ENCODE measurements around the gene ETV3L. TPM values are rescaled to one million over a fixed set of nuclear protein-coding genes. Genes with fewer than 3 reads are reported as not detected.

Gene ETV3L
- total and polyA plus RNA-seq, 2 experiments from 2014 or later: not detected

GRCh38 chr1:157119448-157119847, 19.8 kb upstream of the ETV3L start (continued):
- TF ChIP-seq, protein P1, sequence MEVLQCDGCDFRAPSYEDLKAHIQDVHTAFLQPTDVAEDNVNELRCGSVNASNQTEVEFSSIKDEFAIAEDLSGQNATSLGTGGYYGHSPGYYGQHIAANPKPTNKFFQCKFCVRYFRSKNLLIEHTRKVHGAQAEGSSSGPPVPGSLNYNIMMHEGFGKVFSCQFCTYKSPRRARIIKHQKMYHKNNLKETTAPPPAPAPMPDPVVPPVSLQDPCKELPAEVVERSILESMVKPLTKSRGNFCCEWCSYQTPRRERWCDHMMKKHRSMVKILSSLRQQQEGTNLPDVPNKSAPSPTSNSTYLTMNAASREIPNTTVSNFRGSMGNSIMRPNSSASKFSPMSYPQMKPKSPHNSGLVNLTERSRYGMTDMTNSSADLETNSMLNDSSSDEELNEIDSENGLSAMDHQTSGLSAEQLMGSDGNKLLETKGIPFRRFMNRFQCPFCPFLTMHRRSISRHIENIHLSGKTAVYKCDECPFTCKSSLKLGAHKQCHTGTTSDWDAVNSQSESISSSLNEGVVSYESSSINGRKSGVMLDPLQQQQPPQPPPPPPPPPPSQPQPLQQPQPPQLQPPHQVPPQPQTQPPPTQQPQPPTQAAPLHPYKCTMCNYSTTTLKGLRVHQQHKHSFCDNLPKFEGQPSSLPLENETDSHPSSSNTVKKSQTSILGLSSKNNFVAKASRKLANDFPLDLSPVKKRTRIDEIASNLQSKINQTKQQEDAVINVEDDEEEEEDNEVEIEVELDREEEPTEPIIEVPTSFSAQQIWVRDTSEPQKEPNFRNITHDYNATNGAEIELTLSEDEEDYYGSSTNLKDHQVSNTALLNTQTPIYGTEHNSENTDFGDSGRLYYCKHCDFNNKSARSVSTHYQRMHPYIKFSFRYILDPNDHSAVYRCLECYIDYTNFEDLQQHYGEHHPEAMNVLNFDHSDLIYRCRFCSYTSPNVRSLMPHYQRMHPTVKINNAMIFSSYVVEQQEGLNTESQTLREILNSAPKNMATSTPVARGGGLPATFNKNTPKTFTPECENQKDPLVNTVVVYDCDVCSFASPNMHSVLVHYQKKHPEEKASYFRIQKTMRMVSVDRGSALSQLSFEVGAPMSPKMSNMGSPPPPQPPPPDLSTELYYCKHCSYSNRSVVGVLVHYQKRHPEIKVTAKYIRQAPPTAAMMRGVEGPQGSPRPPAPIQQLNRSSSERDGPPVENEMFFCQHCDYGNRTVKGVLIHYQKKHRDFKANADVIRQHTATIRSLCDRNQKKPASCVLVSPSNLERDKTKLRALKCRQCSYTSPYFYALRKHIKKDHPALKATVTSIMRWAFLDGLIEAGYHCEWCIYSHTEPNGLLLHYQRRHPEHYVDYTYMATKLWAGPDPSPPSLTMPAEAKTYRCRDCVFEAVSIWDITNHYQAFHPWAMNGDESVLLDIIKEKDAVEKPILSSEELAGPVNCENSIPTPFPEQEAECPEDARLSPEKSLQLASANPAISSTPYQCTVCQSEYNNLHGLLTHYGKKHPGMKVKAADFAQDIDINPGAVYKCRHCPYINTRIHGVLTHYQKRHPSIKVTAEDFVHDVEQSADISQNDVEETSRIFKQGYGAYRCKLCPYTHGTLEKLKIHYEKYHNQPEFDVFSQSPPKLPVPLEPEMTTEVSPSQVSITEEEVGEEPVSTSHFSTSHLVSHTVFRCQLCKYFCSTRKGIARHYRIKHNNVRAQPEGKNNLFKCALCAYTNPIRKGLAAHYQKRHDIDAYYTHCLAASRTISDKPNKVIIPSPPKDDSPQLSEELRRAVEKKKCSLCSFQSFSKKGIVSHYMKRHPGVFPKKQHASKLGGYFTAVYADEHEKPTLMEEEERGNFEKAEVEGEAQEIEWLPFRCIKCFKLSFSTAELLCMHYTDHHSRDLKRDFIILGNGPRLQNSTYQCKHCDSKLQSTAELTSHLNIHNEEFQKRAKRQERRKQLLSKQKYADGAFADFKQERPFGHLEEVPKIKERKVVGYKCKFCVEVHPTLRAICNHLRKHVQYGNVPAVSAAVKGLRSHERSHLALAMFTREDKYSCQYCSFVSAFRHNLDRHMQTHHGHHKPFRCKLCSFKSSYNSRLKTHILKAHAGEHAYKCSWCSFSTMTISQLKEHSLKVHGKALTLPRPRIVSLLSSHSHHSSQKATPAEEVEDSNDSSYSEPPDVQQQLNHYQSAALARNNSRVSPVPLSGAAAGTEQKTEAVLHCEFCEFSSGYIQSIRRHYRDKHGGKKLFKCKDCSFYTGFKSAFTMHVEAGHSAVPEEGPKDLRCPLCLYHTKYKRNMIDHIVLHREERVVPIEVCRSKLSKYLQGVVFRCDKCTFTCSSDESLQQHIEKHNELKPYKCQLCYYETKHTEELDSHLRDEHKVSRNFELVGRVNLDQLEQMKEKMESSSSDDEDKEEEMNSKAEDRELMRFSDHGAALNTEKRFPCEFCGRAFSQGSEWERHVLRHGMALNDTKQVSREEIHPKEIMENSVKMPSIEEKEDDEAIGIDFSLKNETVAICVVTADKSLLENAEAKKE (CRISPR knock-in tag; IDR thresholded peaks at IDR 0.05): no peak
- TF ChIP-seq ETS1 (IDR thresholded peaks at IDR 0.05) (no peak), EZH2 (IDR thresholded peaks at IDR 0.05; ENCODE audit: low read depth, unreplicated experiment) (no peak), POLR2AphosphoS5 (IDR thresholded peaks at IDR 0.05; ENCODE audit: low read depth) (no peak)

- Mint-ChIP-seq H3K4me1 (peaks cover 64% of the 10 kb centered on the region), H3K4me3 (no peak overlapping the region), H3K9me3 (no peaks in the 10 kb centered on the region), H3K27me3 (ENCODE audit: insufficient read depth, low read depth, poor library complexity) (peaks cover 18% of the 10 kb centered on the region), H3K36me3 (ENCODE audit: low read depth) (peaks cover 6% of the 10 kb centered on the region), H3K27ac (no peak overlapping the region)
- Histone ChIP-seq H3K4me3 (no peak overlapping the region), H3K36me3 (ENCODE audit: insufficient read depth) (0 out of 2 replicates have a peak, but pooled peaks cover 4% of the 10 kb centered on the region), H2AFZ (no peak overlapping the region), H3K27ac (ENCODE audit: low read depth) (no peak overlapping the region), H3K4me1 (ENCODE audit: insufficient read depth) (peaks cover 39% of the 10 kb centered on the region), H3K27me3 (ENCODE audit: insufficient read depth) (no peaks in the 10 kb centered on the region), H3K9me2 (ENCODE audit: insufficient read depth) (no peaks in the 10 kb centered on the region), H3F3A (replicated peaks; ENCODE audit: low read depth) (peaks cover 5% of the 10 kb centered on the region; the same call in 1 of the 2 replicates), H3K79me2 (replicated peaks; ENCODE audit: insufficient read depth) (no peaks in the 10 kb centered on the region), H4K20me1 (replicated peaks; ENCODE audit: insufficient read depth) (no peaks in the 10 kb centered on the region), H3K4me2 (no peak overlapping the region)
- no peak for TF ChIP-seq STAT1 (IDR thresholded peaks at IDR 0.05; ENCODE audit: unreplicated experiment)
- ATAC-seq: no peak
- no peak for DNase-seq (ENCODE audit: low spot score)
Measured at GRCh38 chr1:157119008-157119407, 19.4 kb upstream of the ETV3L start.
